ENCODE measurements around the gene KRT15. TPM values are rescaled to one million over a fixed set of nuclear protein-coding genes. Genes with fewer than 3 reads are reported as not detected.

KRT15 gene
- total and polyA plus RNA-seq, 2 of the 8 experiments (the other 6 are each of a cell fraction or from before 2014, with no cell fraction given): 0.11 to 0.13 TPM

DNA sequence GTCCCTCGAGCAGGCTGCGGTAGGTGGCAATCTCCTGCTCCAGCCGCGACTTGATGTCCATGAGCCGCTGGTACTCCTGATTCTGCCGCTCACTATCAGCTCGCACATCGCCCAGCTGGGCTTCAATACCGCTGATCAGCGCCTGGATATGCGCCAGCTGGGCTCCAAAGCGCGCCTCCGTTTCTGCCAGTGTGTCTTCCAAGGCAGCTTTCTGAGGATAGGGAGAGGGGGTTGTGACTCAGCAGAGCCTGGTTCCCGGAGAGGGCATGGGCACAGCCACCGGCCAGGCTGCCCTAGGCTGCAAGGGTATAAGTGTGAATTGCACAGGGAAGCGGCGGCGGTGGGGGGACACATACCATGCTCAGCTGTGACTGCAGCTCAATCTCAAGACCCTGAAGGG, 5.1 kb upstream of the KRT15 start (continued):
- TF ChIP-seq, protein P1, sequence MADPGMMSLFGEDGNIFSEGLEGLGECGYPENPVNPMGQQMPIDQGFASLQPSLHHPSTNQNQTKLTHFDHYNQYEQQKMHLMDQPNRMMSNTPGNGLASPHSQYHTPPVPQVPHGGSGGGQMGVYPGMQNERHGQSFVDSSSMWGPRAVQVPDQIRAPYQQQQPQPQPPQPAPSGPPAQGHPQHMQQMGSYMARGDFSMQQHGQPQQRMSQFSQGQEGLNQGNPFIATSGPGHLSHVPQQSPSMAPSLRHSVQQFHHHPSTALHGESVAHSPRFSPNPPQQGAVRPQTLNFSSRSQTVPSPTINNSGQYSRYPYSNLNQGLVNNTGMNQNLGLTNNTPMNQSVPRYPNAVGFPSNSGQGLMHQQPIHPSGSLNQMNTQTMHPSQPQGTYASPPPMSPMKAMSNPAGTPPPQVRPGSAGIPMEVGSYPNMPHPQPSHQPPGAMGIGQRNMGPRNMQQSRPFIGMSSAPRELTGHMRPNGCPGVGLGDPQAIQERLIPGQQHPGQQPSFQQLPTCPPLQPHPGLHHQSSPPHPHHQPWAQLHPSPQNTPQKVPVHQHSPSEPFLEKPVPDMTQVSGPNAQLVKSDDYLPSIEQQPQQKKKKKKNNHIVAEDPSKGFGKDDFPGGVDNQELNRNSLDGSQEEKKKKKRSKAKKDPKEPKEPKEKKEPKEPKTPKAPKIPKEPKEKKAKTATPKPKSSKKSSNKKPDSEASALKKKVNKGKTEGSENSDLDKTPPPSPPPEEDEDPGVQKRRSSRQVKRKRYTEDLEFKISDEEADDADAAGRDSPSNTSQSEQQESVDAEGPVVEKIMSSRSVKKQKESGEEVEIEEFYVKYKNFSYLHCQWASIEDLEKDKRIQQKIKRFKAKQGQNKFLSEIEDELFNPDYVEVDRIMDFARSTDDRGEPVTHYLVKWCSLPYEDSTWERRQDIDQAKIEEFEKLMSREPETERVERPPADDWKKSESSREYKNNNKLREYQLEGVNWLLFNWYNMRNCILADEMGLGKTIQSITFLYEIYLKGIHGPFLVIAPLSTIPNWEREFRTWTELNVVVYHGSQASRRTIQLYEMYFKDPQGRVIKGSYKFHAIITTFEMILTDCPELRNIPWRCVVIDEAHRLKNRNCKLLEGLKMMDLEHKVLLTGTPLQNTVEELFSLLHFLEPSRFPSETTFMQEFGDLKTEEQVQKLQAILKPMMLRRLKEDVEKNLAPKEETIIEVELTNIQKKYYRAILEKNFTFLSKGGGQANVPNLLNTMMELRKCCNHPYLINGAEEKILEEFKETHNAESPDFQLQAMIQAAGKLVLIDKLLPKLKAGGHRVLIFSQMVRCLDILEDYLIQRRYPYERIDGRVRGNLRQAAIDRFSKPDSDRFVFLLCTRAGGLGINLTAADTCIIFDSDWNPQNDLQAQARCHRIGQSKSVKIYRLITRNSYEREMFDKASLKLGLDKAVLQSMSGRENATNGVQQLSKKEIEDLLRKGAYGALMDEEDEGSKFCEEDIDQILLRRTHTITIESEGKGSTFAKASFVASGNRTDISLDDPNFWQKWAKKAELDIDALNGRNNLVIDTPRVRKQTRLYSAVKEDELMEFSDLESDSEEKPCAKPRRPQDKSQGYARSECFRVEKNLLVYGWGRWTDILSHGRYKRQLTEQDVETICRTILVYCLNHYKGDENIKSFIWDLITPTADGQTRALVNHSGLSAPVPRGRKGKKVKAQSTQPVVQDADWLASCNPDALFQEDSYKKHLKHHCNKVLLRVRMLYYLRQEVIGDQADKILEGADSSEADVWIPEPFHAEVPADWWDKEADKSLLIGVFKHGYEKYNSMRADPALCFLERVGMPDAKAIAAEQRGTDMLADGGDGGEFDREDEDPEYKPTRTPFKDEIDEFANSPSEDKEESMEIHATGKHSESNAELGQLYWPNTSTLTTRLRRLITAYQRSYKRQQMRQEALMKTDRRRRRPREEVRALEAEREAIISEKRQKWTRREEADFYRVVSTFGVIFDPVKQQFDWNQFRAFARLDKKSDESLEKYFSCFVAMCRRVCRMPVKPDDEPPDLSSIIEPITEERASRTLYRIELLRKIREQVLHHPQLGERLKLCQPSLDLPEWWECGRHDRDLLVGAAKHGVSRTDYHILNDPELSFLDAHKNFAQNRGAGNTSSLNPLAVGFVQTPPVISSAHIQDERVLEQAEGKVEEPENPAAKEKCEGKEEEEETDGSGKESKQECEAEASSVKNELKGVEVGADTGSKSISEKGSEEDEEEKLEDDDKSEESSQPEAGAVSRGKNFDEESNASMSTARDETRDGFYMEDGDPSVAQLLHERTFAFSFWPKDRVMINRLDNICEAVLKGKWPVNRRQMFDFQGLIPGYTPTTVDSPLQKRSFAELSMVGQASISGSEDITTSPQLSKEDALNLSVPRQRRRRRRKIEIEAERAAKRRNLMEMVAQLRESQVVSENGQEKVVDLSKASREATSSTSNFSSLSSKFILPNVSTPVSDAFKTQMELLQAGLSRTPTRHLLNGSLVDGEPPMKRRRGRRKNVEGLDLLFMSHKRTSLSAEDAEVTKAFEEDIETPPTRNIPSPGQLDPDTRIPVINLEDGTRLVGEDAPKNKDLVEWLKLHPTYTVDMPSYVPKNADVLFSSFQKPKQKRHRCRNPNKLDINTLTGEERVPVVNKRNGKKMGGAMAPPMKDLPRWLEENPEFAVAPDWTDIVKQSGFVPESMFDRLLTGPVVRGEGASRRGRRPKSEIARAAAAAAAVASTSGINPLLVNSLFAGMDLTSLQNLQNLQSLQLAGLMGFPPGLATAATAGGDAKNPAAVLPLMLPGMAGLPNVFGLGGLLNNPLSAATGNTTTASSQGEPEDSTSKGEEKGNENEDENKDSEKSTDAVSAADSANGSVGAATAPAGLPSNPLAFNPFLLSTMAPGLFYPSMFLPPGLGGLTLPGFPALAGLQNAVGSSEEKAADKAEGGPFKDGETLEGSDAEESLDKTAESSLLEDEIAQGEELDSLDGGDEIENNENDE (IDR thresholded peaks at IDR 0.05; ENCODE audit: insufficient replicate concordance, low read length): no peak
- TF ChIP-seq HDAC6 (IDR thresholded peaks at IDR 0.05; ENCODE audit: low read depth, low read length) (no peak), YY1 (IDR thresholded peaks at IDR 0.05; ENCODE audit: low read depth, low read length) (no peak), BCL11A (IDR thresholded peaks at IDR 0.05; ENCODE audit: low read depth in 2 of 2, low read length in 2 of 2) (no peak)
- TF ChIP-seq, protein P2, sequence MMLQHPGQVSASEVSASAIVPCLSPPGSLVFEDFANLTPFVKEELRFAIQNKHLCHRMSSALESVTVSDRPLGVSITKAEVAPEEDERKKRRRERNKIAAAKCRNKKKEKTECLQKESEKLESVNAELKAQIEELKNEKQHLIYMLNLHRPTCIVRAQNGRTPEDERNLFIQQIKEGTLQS (IDR thresholded peaks at IDR 0.05; ENCODE audit: insufficient read depth, low read depth, low read length): no peak
